GM12878 (cell line): Measurements from ENCODE around the gene DPF3. TPM values are rescaled to one million over a fixed set of nuclear protein-coding genes. Genes with fewer than 3 reads are reported as not detected.

Experiments used
- ATAC-seq: fragments of 200-7000 bp; cut with Tn5 transposase; 3 replicates; pipeline ENCODE4 v1.9.1; 2020; ENCODE audit warnings: mild to moderate bottlenecking, moderate library complexity
- BruUV-seq: library from RNA; stranded (reverse); fragments of 400-500 nt; replicated peaks from 2 replicates; lab custom pipeline; 2021; lab: Mats Ljungman, UMichigan
- CTCF ChIA-PET: fragments of 300-600 bp; sonication (Branson Sonifier 250); formaldehyde crosslinking; extraction: SDS; loops from one replicate; lab custom pipeline; 2021; ENCODE audit warnings: inconsistent platforms; lab: Yijun Ruan, JAX
- POLR2A ChIA-PET: fragments of 350-600 bp; formaldehyde crosslinking; extraction: SDS; loops from one replicate; lab custom pipeline; 2021; ENCODE audit warnings: inconsistent platforms; lab: Charles Lee
- RAD21 ChIA-PET: fragments of 300-600 bp; sonication (Branson Sonifier 250); formaldehyde crosslinking; loops from one replicate; lab custom pipeline; 2023; ENCODE audit warnings: antibody characterized with exemption; ENCODE audit not compliant: unreplicated experiment; lab: Charles Lee
- SMC1A ChIA-PET: fragments of 300-600 bp; sonication (Branson Sonifier 250); formaldehyde crosslinking; loops from one replicate; lab custom pipeline; 2023; ENCODE audit not compliant: unreplicated experiment, uncharacterized antibody; lab: Charles Lee
- DNase-seq: peaks from one replicate; pipeline ENCODE4 v3.0.0-alpha.2; 2011; ENCODE audit warnings: low read depth, low spot score
- FAIRE-seq: peaks from 3 replicates; lab custom pipeline; 2011; peaks lifted over from hg19 to GRCh38; lab: Jason Lieb, UNC
- H2AFZ ChIP-seq: 2 replicates; pipeline ENCODE4 v1.6.0; 2011; ENCODE audit warnings: low read depth, low read length, control low read depth; ENCODE audit not compliant: control insufficient read depth
- H3K27ac ChIP-seq: 2 replicates; pipeline ENCODE4 v1.5.1; 2011; ENCODE audit warnings: control low read depth; ENCODE audit not compliant: control insufficient read depth, insufficient read depth
- H3K27me3 ChIP-seq, 2 experiments: replicated peaks in 1 of 2; 2 replicates each; pipeline versions ENCODE4 v1.6.0 to v1.6.1; 2011; ENCODE audit warnings: low read length in 1 of 2; ENCODE audit not compliant: control insufficient read depth in 2 of 2, insufficient read depth in 2 of 2
- H3K36me3 ChIP-seq, 2 experiments: 2 replicates each; pipeline ENCODE4 v1.5.1; 2011; ENCODE audit warnings: low read length in 1 of 2; ENCODE audit not compliant: control insufficient read depth in 2 of 2, insufficient read depth in 2 of 2
- H3K4me1 ChIP-seq: 2 replicates; pipeline ENCODE4 v1.6.1; 2011; ENCODE audit warnings: mild to moderate bottlenecking, low read length, moderate library complexity, mixed read lengths; ENCODE audit not compliant: control insufficient read depth, insufficient read depth
- H3K4me2 ChIP-seq: 2 replicates; pipeline ENCODE4 v1.6.0; 2011; ENCODE audit warnings: control low read depth; ENCODE audit not compliant: control insufficient read depth, insufficient read depth
- H3K4me3 ChIP-seq: fragments of 200-600 bp; sonication (generic); 2 replicates; pipeline ENCODE4 v1.5.1; 2016
- H3K79me2 ChIP-seq: 2 replicates; pipeline ENCODE4 v1.6.0; 2011; ENCODE audit warnings: low read length; ENCODE audit not compliant: control insufficient read depth, insufficient read depth
- H3K9ac ChIP-seq: 2 replicates; pipeline ENCODE4 v1.8.0; 2011; ENCODE audit warnings: low read length, control low read depth, mixed read lengths; ENCODE audit not compliant: control insufficient read depth, insufficient read depth
- H3K9me3 ChIP-seq: replicated peaks from 3 replicates; pipeline ENCODE4 v1.5.1; 2011; ENCODE audit warnings: mild to moderate bottlenecking, low read length; ENCODE audit not compliant: control insufficient read depth, insufficient read depth
- H4K20me1 ChIP-seq: 2 replicates; pipeline ENCODE4 v1.6.0; 2011; ENCODE audit not compliant: control insufficient read depth, insufficient read depth
- ASH2L ChIP-seq: fragments of 300-600, 200-600 bp; sonication (generic); IDR thresholded peaks from 2 replicates; pipeline ENCODE4 v1.6.1; 2017; ENCODE audit warnings: low read depth, mild to moderate bottlenecking, borderline replicate concordance
- BHLHE40 ChIP-seq, 2 experiments: fragments of 450-650 bp in 1 of 2; IDR thresholded peaks; 2 replicates each; pipeline ENCODE4 v1.6.1; 2011 to 2017; ENCODE audit warnings: low read depth in 2 of 2, borderline replicate concordance in 1 of 2, improper control_type of control experiment in 1 of 2, low read length in 1 of 2, mild to moderate bottlenecking in 1 of 2
- CBFB ChIP-seq: IDR thresholded peaks from 2 replicates; pipeline ENCODE4 v1.6.1; 2016; ENCODE audit warnings: antibody characterized with exemption, low read depth
- FOXK2 ChIP-seq: fragments of 450-650 bp; IDR thresholded peaks from 2 replicates; pipeline ENCODE4 v1.6.1; 2017; ENCODE audit warnings: mild to moderate bottlenecking, moderate library complexity
- HDGF ChIP-seq: fragments of 450-650 bp; IDR thresholded peaks from 2 replicates; pipeline ENCODE4 v1.6.1; 2016; ENCODE audit warnings: antibody characterized with exemption
- HSF1 ChIP-seq: fragments of 150-350 bp; IDR thresholded peaks from 2 replicates; pipeline ENCODE4 v1.6.1; 2014; ENCODE audit warnings: mild to moderate bottlenecking, low read depth, low read length
- JUNB ChIP-seq: IDR thresholded peaks from 2 replicates; pipeline ENCODE4 v1.6.1; 2016; ENCODE audit warnings: antibody characterized with exemption, mild to moderate bottlenecking
- KDM1A ChIP-seq: fragments of 200-600 bp; sonication (generic); IDR thresholded peaks from 2 replicates; pipeline ENCODE4 v1.6.1; 2016; ENCODE audit warnings: borderline replicate concordance
- MYB ChIP-seq: fragments of 150-350 bp; IDR thresholded peaks from 2 replicates; pipeline ENCODE4 v1.6.1; 2014; ENCODE audit warnings: mild to moderate bottlenecking, low read depth, low read length, borderline replicate concordance
- MYC ChIP-seq: IDR thresholded peaks from 2 replicates; pipeline ENCODE4 v1.6.1; 2011; ENCODE audit warnings: mild to moderate bottlenecking, low read length, moderate library complexity, inconsistent platforms; ENCODE audit not compliant: insufficient read depth, insufficient replicate concordance, insufficient read length, severe bottlenecking
- NR2C2 ChIP-seq: IDR thresholded peaks from 2 replicates; pipeline ENCODE4 v1.6.1; 2011; ENCODE audit warnings: borderline replicate concordance, low read depth; ENCODE audit not compliant: control insufficient read depth, insufficient read length
- POU2F2 ChIP-seq: IDR thresholded peaks from 3 replicates; pipeline ENCODE4 v1.6.1; 2011; ENCODE audit warnings: low read depth, mild to moderate bottlenecking, low read length, borderline replicate concordance
- RB1 ChIP-seq: fragments of 450-650 bp; formaldehyde crosslinking; IDR thresholded peaks from 2 replicates; pipeline ENCODE4 v1.6.1; 2017; ENCODE audit warnings: mild to moderate bottlenecking, borderline replicate concordance
- RCOR1 ChIP-seq: conservative IDR thresholded peaks from 2 replicates; pipeline ENCODE4 v1.6.1; 2012; ENCODE audit warnings: low read depth, low read length, improper control_type of control experiment
- SMAD5 ChIP-seq: IDR thresholded peaks from 2 replicates; pipeline ENCODE4 v1.6.1; 2016; ENCODE audit warnings: antibody characterized with exemption, low read depth
- SUZ12 ChIP-seq: fragments of 200-600 bp; sonication (generic); IDR thresholded peaks from one replicate; pipeline ENCODE4 v1.6.1; 2018; ENCODE audit warnings: antibody characterized with exemption, mild to moderate bottlenecking; ENCODE audit not compliant: unreplicated experiment
- ZBTB11 ChIP-seq: fragments of 450-650 bp; formaldehyde crosslinking; IDR thresholded peaks from 2 replicates; pipeline ENCODE4 v1.5.0; 2022; ENCODE audit warnings: mild to moderate bottlenecking, missing genetic modification characterization
- WGBS: methylation state at CpG from one replicate; pipeline ENCODE4 v1.1.6; 2016; ENCODE audit warnings: low lambda C conversion rate; ENCODE audit not compliant: insufficient replicate concordance, insufficient coverage; ENCODE audit errors: missing lambda C conversion rate; 5-methylcytosine and 5-hydroxymethylcytosine counted together
- in situ Hi-C: fragments of 300-500 bp; cut with MboI; formaldehyde crosslinking; loops from 9 replicates; pipeline ENCODE4 v1.14.3; 2018; ENCODE audit warnings: mixed read lengths
- intact Hi-C: fragments of 100-400 bp; cut with micrococcal nuclease; formaldehyde crosslinking; loops from one replicate; pipeline ENCODE4 v1.14.2; 2022; ENCODE audit not compliant: unreplicated experiment
- polyA plus RNA-seq, 11 experiments: library from polyadenylated mRNA; depleted of rRNA in 4 of 11; unstranded in 6 of 11; stranded (reverse) in 5 of 11; fragments of >200 nt; fragmentation: Nextera tagmentation in 4 of 11; fragmentation: Illumina TruSeq in 1 of 11; extraction: Ambion mirVana in 4 of 11; extraction: Trizol in 1 of 11; gene quantifications; 1 replicate in 1 of 11; 2 replicates in 10 of 11; pipeline versions ENCODE4 v1.2.1 to v1.2.3, GENCODE V29; 2011 to 2016; ENCODE audit warnings: inconsistent platforms in 2 of 11, missing spikeins in 2 of 11, low read depth in 1 of 11
- total RNA-seq, 4 experiments: library from RNA; depleted of rRNA in 3 of 4; stranded (reverse); fragments of >200 nt in 3 of 4; fragmentation: Illumina TruSeq in 1 of 4; extraction: Trizol in 1 of 4; gene quantifications; 2 replicates each; pipeline versions ENCODE4 v1.2.1 to v1.2.3, GENCODE V29; 2013 to 2021

Gene DPF3
- total and polyA plus RNA-seq, 10 of the 15 experiments (the other 5 are each of a cell fraction or from before 2014, with no cell fraction given), result 0.69 to 8.0 (median 2.2) TPM

- no peaks in the 10 kb centered on the region for H4K20me1 ChIP-seq
- no TSS peak for BruUV-seq
- H3K79me2 ChIP-seq, result no peaks in the 10 kb centered on the region
- H2AFZ ChIP-seq, result no peak overlapping the region
- CTCF ChIA-PET, result no interaction called here
- no peak overlapping the region for H3K9ac ChIP-seq
- SMC1A ChIA-PET, result interaction anchor here (0.8 kb wide), 1 partner anchor 10 kb away, joined by 4 read pairs; no protein-coding TSS in a partner anchor
- ATAC-seq, result no peak
- RAD21 ChIA-PET, result no interaction called here
- no peak for TF ChIP-seq ZBTB11 (CRISPR knock-in tag)
- TF ChIP-seq HSF1, result no peak
- TF ChIP-seq JUNB, result no peak
- no peak for TF ChIP-seq MYC
- no peak for TF ChIP-seq MYB
- no peak for TF ChIP-seq POU2F2
- no peak for TF ChIP-seq ASH2L
- no peak for TF ChIP-seq CBFB
- TF ChIP-seq RB1, result no peak
- no peak for TF ChIP-seq SUZ12
- no peak for TF ChIP-seq KDM1A
- no peak for TF ChIP-seq RCOR1
- no peak for TF ChIP-seq SMAD5
- no peak for TF ChIP-seq FOXK2
- TF ChIP-seq BHLHE40 (IDR thresholded peaks at IDR 0.05; ENCODE audit: borderline replicate concordance in 1 of 2, low read depth in 2 of 2, low read length in 1 of 2), result no peak
- TF ChIP-seq HDGF, result no peak
- no peak for TF ChIP-seq NR2C2
- in situ Hi-C loops (no loop called here), intact Hi-C loops (no loop called here)
- H3K4me3 ChIP-seq, result no peak overlapping the region
- H3K9me3 ChIP-seq, result no peaks in the 10 kb centered on the region
- no peak overlapping the region for H3K27ac ChIP-seq
- WGBS, result 61% methylated on average over 8 of the region's 8 CpGs
- H3K36me3 ChIP-seq, result no peaks in the 10 kb centered on the region
- H3K4me1 ChIP-seq, result no peaks in the 10 kb centered on the region
- no peak for DNase-seq
- no peak for FAIRE-seq
- POLR2A ChIA-PET, result no interaction called here
- H3K4me2 ChIP-seq, result no peak overlapping the region
- no peaks in the 10 kb centered on the region for H3K27me3 ChIP-seq
These were observed 274.8 kb downstream of the DPF3 start for GRCh38 chr14:72619111-72619571.
